Measurements from ENCODE around the gene PPIP5K1. TPM values are rescaled to one million over a fixed set of nuclear protein-coding genes. Genes with fewer than 3 reads are reported as not detected.
A peak's percentile ranks its signal among the peaks of the same experiment; 100 is the strongest.
"Not testable (repeated sequence)": the region's sequence is repeated elsewhere in the genome, so short reads cannot be mapped to it uniquely, and the experiment has no call there.

Gene PPIP5K1
- total RNA-seq, 2 experiments from 2014 or later = 67.5 to 89.8 TPM

GRCh38 chr15:43618700-43619099 is 28.7 kb upstream of the PPIP5K1 start, which contains the start of gene STRC:
Gene STRC (minus strand): TSS chr15:43618800. CDS start chr15:43618722, 78 bp downstream.
- H3K36me3 ChIP-seq (ENCODE audit: insufficient read depth, low read length); H3K4me1 ChIP-seq (ENCODE audit: insufficient read depth, low read length, poor library complexity, severe bottlenecking); H3K79me2 ChIP-seq (ENCODE audit: insufficient read depth, low read depth, low read length); H2AFZ ChIP-seq (ENCODE audit: low read length); DNase-seq (ENCODE audit: low spot score); intact Hi-C loops (cut with micrococcal nuclease; ENCODE audit: unreplicated experiment); H3K4me3 ChIP-seq (ENCODE audit: low read depth, low read length, poor library complexity, severe bottlenecking); H3K9me2 ChIP-seq (ENCODE audit: insufficient read depth, low read length); H3K27ac ChIP-seq (ENCODE audit: low read depth, low read length, poor library complexity, severe bottlenecking); H3K9me3 ChIP-seq (ENCODE audit: low read length); POLR2A ChIA-PET; H3K4me2 ChIP-seq (ENCODE audit: low read length); CTCF ChIA-PET (ENCODE audit: unreplicated experiment); BruUV-seq (replicated peaks); H4K20me1 ChIP-seq (ENCODE audit: insufficient read depth, low read length): not testable (repeated sequence)

GRCh38 chr15:43617750-43618149 is 27.7 kb upstream of the PPIP5K1 start:
- H3K9me3 ChIP-seq (ENCODE audit: low read length); H3K4me2 ChIP-seq (ENCODE audit: low read length); H3K36me3 ChIP-seq (ENCODE audit: insufficient read depth, low read length); DNase-seq (ENCODE audit: low spot score); H3K9me2 ChIP-seq (ENCODE audit: insufficient read depth, low read length); H3K4me1 ChIP-seq (ENCODE audit: insufficient read depth, low read length, poor library complexity, severe bottlenecking); POLR2A ChIA-PET; CTCF ChIA-PET (ENCODE audit: unreplicated experiment); H4K20me1 ChIP-seq (ENCODE audit: insufficient read depth, low read length); H2AFZ ChIP-seq (ENCODE audit: low read length); BruUV-seq (replicated peaks); H3K27ac ChIP-seq (ENCODE audit: low read depth, low read length, poor library complexity, severe bottlenecking); intact Hi-C loops (cut with micrococcal nuclease; ENCODE audit: unreplicated experiment); H3K79me2 ChIP-seq (ENCODE audit: insufficient read depth, low read depth, low read length); H3K4me3 ChIP-seq (ENCODE audit: low read depth, low read length, poor library complexity, severe bottlenecking): not testable (repeated sequence)

- H4K20me1 ChIP-seq (ENCODE audit: insufficient read depth, low read length); H3K4me1 ChIP-seq (ENCODE audit: insufficient read depth, low read length, poor library complexity, severe bottlenecking); H2AFZ ChIP-seq (ENCODE audit: low read length); H3K36me3 ChIP-seq (ENCODE audit: insufficient read depth, low read length); H3K4me3 ChIP-seq (ENCODE audit: low read depth, low read length, poor library complexity, severe bottlenecking); H3K9me2 ChIP-seq (ENCODE audit: insufficient read depth, low read length); intact Hi-C loops (cut with micrococcal nuclease; ENCODE audit: unreplicated experiment); CTCF ChIA-PET (ENCODE audit: unreplicated experiment); DNase-seq (ENCODE audit: low spot score); H3K79me2 ChIP-seq (ENCODE audit: insufficient read depth, low read depth, low read length); H3K9me3 ChIP-seq (ENCODE audit: low read length); H3K4me2 ChIP-seq (ENCODE audit: low read length); BruUV-seq (replicated peaks); H3K27ac ChIP-seq (ENCODE audit: low read depth, low read length, poor library complexity, severe bottlenecking): not testable (repeated sequence)
- POLR2A ChIA-PET = interaction anchor here (0.7 kb wide), 1 partner anchor 47 kb away, joined by 5 read pairs; no protein-coding TSS in a partner anchor
These were observed 12.2 kb upstream of the PPIP5K1 start for GRCh38 chr15:43602233-43602632.

GRCh38 chr15:43600200-43600599 is 10.2 kb upstream of the PPIP5K1 start:
- H3K36me3 ChIP-seq (ENCODE audit: insufficient read depth, low read length); POLR2A ChIA-PET; H2AFZ ChIP-seq (ENCODE audit: low read length); H3K9me3 ChIP-seq (ENCODE audit: low read length); intact Hi-C loops (cut with micrococcal nuclease; ENCODE audit: unreplicated experiment); H3K27ac ChIP-seq (ENCODE audit: low read depth, low read length, poor library complexity, severe bottlenecking); DNase-seq (ENCODE audit: low spot score); H3K4me2 ChIP-seq (ENCODE audit: low read length); CTCF ChIA-PET (ENCODE audit: unreplicated experiment); H4K20me1 ChIP-seq (ENCODE audit: insufficient read depth, low read length); H3K79me2 ChIP-seq (ENCODE audit: insufficient read depth, low read depth, low read length); H3K4me1 ChIP-seq (ENCODE audit: insufficient read depth, low read length, poor library complexity, severe bottlenecking); H3K9me2 ChIP-seq (ENCODE audit: insufficient read depth, low read length); BruUV-seq (replicated peaks); H3K4me3 ChIP-seq (ENCODE audit: low read depth, low read length, poor library complexity, severe bottlenecking): not testable (repeated sequence)

GRCh38 chr15:43599131-43599530 is 9.1 kb upstream of the PPIP5K1 start:
- BruUV-seq (replicated peaks); H3K4me3 ChIP-seq (ENCODE audit: low read depth, low read length, poor library complexity, severe bottlenecking); H3K27ac ChIP-seq (ENCODE audit: low read depth, low read length, poor library complexity, severe bottlenecking); H4K20me1 ChIP-seq (ENCODE audit: insufficient read depth, low read length); H3K9me3 ChIP-seq (ENCODE audit: low read length); H3K4me2 ChIP-seq (ENCODE audit: low read length); H3K4me1 ChIP-seq (ENCODE audit: insufficient read depth, low read length, poor library complexity, severe bottlenecking); H3K36me3 ChIP-seq (ENCODE audit: insufficient read depth, low read length); H3K79me2 ChIP-seq (ENCODE audit: insufficient read depth, low read depth, low read length); H3K9me2 ChIP-seq (ENCODE audit: insufficient read depth, low read length); POLR2A ChIA-PET; DNase-seq (ENCODE audit: low spot score); CTCF ChIA-PET (ENCODE audit: unreplicated experiment); H2AFZ ChIP-seq (ENCODE audit: low read length); intact Hi-C loops (cut with micrococcal nuclease; ENCODE audit: unreplicated experiment): not testable (repeated sequence)

- CTCF ChIA-PET (ENCODE audit: unreplicated experiment); POLR2A ChIA-PET: not testable (repeated sequence)
- BruUV-seq (replicated peaks) = TSS peak; percentile 97
These were observed 3.6 kb upstream of the PPIP5K1 start, which contains the start of gene CKMT1B for GRCh38 chr15:43593328-43594190. Gene CKMT1B (plus strand): TSS chr15:43594027. CDS start chr15:43594219, 192 bp downstream.

More at GRCh38 chr15:43593328-43594190, 3.6 kb upstream of the PPIP5K1 start, which contains the start of gene CKMT1B:
- H3K9me3 ChIP-seq (ENCODE audit: low read length); H4K20me1 ChIP-seq (ENCODE audit: insufficient read depth, low read length); H3K4me1 ChIP-seq (ENCODE audit: insufficient read depth, low read length, poor library complexity, severe bottlenecking); H3K27ac ChIP-seq (ENCODE audit: low read depth, low read length, poor library complexity, severe bottlenecking); H3K4me3 ChIP-seq (ENCODE audit: low read depth, low read length, poor library complexity, severe bottlenecking); H3K9me2 ChIP-seq (ENCODE audit: insufficient read depth, low read length); H3K79me2 ChIP-seq (ENCODE audit: insufficient read depth, low read depth, low read length); H2AFZ ChIP-seq (ENCODE audit: low read length); intact Hi-C loops (cut with micrococcal nuclease; ENCODE audit: unreplicated experiment); H3K4me2 ChIP-seq (ENCODE audit: low read length); DNase-seq (ENCODE audit: low spot score); H3K36me3 ChIP-seq (ENCODE audit: insufficient read depth, low read length): not testable (repeated sequence)
